Stimulated activated CD4-positive, alpha-beta T cell treated with anti-CD3 and anti-CD28 coated beads, TNF-alpha, amount 100 ng/mL, for 4 hours (primary cell): Measurements from ENCODE around the gene MRNIP.

Experiments
- DNase-seq, 3 experiments: peaks; one replicate each; pipeline ENCODE4 v3.0.0-alpha.2; 2020; ENCODE audit warnings: low read depth in 3 of 3

The MRNIP gene

DNA sequence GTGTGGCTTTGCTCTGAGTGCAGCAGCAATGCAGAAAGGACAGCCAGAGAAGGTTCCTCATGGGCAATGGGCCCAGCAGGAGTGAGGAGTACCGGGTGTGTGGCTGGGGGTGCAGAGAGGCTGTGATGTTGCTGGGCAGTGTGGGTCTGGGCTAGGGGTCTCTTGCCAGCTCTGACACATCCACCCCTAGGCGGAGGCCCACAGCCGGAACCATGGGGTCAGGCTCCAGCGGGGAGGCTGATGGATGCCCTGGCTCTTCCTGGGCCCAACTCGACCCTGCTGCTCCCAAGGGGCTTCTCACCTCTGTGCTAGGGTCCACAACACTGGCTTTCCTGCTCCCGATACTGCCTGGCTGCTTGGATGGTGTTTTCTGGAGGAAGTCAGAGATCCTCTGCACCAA lies 29.2 kb upstream of the MRNIP start:
- no peak for DNase-seq

DNA sequence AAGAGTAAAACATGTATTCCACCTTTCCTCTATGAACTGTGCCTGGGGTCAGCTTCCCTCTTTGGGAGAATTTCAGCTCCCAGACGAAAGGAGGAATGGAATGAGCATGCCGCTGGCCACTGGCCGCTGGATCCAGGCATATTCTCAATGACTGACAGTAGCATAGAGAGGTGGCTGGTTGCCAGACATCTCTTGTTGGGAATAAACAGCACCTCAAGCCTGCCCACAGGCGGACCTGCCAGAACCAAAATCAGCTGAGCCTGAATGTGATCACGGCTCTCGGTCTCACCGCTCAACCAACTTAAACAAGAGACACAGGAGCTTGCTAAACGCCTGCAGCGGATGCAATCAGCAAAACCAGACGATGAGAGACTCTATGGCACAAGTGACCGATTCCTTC lies 28.5 kb upstream of the MRNIP start:
- no peak for DNase-seq

DNA sequence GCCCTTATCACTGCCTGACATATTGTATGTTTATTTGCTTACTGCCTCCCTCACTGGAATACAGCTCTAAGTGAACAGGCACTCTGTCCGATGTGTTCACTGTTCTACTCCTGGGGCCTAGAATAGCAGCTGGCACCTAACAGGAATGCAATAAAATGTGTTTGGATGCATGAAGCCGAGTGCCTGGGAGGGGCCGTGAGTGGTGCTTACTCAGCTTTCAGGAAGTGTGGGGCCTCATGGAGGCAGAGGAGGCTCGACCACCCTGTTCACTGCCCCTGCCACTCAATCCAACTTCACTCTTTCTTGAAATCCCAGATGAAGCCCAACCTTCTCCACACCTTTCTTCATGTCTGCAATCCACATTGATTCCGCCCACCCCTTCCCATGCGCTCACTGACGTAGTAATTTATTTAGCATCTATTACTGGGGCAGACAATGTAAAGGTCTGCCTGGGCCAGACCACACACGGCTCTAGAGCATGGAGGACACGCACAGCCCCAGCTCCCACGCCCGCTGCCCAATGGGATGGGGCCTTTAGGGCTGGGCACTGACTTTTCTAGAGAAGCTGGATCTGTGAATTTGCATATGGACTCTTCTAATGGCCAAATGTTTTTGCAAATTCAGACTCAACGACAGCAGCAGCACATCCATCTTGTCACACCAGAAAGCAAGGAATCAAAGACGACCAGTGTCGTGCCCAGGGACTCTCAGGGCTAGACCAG lies 27.7 kb upstream of the MRNIP start:
- DNase-seq: no peak

DNA sequence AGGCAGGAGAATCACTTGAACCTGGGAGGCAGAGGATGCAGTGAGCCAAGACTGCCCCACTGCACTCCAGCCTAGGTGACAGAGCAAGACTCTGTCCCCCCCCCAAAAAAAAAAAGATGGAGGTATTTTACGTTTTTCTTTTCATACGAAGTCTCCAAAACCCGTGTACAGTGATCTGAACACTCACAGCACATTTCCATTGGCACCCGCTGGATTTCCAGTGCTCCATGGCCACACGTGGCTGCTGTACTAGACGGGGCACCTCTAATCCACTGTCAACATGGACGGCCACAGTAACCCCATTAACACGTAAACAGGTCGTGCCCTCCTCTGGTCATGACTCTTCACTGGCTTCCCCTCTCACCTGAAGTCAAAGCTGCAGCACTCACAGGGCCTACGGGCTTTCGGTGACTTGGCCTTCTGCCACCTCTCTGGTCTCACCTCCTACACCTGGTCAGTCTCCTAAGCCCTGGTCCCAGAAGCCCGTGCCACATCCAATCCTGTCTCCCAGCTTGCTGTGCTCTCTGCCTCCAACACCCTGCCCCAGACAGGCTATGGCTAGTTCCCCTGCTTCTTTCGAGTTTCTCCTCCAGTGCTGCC lies 27.0 kb upstream of the MRNIP start:
- no peak for DNase-seq

- DNase-seq: no peak
Observed at GRCh38 chr5:179883163-179883562, 24.5 kb upstream of the MRNIP start.

DNA sequence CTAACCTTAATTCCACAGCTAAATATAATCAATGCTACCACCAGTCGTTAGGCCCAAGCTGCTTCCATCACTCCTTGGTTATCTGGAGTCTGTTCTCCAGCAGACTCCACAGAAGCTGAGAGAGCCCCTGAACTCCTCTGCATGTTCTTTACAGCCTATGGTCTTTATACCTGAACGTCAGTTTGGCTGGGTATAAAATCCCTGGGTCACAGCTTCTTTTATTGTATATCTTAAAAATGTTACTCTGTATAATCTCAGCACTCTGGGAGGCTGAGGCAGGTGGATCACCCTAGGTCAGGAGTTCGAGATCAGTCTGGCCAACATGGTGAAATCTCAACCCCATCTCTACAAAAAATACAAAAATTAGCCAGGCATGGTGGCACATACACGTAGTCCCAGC lies 23.7 kb upstream of the MRNIP start:
- no peak for DNase-seq

- no peak for DNase-seq
Observed at GRCh38 chr5:179880848-179881590, 22.4 kb upstream of the MRNIP start.

GRCh38 chr5:179880066-179880650 lies 21.5 kb upstream of the MRNIP start:
- no peak for DNase-seq

DNA sequence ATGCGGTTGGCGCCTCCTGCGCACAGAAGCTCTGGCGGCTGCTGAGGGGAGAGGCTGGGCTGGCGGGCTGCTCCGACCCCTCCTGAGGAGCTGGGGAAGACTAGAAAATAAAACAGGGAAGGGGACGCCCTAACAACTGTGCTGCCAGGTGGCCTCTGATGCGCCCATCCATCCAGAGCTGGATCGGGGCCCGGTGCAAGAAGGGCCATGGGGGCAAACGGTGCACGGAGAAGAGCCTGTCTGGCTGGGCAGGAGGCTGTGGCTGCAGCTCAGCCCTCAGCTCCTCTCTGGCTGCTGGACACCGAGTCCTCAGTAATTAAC lies 21.0 kb upstream of the MRNIP start:
- no peak for DNase-seq

- no peak for DNase-seq
Observed at GRCh38 chr5:179879003-179879689, 20.5 kb upstream of the MRNIP start.

DNA sequence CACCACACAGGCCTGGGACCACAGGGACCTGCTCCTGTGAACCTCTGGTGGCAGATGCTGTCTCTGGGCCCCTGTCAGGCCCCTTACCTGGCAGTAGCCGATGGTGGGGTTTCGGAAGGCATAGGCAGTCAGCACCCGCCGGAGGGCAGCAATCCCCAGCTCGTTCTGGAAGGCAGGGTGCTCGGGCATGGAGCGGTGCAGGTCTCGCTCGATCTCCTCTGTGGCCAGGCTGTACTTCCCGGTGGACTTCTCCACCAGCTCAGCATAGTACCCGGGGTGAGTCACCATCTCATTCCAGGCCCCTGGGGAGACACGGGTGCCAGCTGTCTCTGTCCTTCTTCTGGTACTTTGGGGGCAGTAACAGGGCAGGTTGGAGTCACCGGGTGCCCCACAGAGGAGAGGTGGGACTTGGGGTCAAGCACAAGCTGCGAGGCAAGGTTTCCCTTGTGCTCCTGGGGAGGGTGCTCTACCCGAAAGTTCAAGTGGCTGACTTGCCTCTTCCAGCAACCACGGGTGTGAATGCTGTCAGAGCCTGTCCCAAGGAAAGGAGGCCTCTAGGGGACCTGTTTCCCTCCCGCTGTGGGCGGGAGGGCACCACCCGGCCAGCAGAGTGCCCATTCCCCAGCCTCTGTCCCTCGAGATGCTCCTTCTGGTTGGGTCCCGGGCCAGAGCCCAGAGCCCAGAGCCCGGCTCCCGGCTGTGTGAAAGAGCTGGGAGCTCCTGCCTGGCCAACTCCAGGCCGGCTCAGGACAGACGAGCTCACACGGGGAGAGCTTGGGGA lies 19.8 kb upstream of the MRNIP start:
- DNase-seq: no peak

DNA sequence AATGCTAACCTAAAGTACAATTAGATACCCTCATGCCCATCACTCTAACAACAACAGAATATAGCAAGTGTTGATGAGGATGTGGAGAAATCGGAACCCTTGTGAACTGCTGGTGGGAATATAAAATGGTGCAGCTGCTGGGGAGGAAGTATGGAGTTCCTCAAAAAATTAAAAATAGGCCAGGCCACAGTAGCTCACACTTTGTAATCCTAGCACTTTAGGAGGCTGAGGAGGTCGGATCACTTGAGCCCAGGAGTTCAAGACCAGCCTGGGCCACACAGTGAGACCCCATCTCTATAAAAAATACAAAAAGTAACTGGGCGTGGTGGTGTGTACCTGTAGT lies 18.0 kb upstream of the MRNIP start:
- DNase-seq: no peak

- no peak for DNase-seq
Observed at GRCh38 chr5:179875741-179876609, 17.4 kb upstream of the MRNIP start.

- DNase-seq: no peak
Observed at GRCh38 chr5:179874536-179875292, 16.1 kb upstream of the MRNIP start.

DNA sequence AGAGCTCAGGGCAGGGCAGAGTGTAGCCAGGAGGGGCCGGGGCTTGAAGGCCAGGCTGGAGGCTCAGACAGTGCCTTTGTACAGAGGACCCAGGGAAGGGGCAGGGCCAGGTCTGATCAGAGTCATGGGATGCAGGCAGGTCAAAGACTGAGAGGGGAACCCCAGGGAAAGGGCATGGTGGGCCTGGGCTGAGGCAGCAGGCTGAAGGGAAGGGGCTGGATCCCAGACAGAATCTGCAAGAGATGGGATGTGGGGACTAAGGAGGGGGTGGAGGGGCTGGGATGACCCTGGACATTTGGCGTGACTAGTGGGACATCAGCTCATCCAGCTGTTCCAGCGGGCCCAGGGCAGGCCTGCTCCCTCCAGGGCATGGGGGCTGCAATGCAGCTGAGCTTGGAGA lies 15.5 kb upstream of the MRNIP start:
- no peak for DNase-seq

DNA sequence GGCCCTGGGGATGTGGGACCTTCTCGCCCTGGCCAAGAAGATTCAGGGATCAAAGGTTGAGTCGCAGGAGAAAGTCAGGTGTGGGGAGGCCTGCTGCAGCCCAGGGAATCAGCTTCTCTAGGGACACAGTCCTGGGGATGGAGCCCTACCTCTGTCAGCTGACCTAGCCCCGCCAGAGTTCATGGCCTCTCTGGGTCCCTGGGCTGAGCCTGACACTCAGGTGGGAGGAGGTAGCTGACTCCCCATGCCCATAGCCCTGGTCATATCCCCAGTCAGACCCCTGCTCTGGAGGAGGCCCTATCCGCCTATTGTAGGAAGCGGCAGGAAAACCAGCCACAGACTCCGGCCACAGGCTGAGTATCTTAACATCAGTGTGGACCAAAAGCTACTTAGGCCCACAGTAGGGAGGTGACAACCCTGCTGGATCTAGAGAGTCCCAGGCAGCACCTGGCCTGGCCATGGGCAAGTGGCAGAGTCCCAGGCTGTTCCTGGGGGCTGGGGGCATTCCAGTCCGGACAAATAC lies 15.0 kb upstream of the MRNIP start:
- no peak for DNase-seq

DNA sequence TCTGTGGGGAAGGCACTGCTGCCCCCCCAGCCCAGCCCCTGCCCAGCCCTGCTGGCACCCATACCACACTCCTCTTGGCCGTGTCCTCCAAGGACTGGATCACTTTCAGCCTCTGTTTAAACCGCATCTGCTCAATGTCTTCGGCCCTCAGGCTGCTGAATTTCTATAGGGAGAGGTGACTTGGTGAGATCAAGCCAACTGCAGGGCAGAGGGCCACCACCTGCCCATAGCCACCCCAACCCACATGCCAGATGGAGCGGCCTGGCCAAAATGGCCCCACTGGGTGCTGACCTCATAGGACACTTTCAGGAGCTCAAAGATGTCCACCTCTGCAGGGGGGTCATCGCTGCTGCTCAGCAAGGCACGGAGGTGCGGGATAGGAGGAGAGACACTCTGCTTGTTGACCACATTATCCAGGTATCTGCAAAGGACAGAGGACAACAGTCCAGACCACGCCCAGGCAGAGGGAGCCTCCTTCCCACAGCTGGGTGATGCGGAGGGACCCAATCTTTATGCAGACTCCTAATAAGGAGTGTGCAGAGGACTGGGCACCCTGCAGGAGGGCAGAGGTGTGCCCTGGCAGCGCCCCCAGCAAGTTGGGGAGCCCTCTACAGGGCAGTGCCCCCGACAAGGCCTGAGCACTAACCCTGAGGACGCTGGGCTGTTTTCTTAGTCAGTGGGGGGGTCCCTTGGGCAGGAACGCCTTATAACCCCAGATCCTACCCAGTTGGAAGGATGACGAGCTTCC lies 14.4 kb upstream of the MRNIP start:
- no peak for DNase-seq

- DNase-seq: no peak
Observed at GRCh38 chr5:179872055-179872827, 13.6 kb upstream of the MRNIP start.
